Retinal pigment epithelial cell (primary cell): ENCODE data around the gene RPA1.
"Not testable (repeated sequence)": the region's sequence is repeated elsewhere in the genome, so short reads cannot be mapped to it uniquely, and the experiment has no call there.

Experiments
- DNase-seq: peaks from one replicate; pipeline ENCODE4 v3.0.0-alpha.2; 2010; ENCODE audit warnings: low read depth
- H3K4me3 ChIP-seq: 2 replicates; pipeline ENCODE4 v1.5.1; 2011; ENCODE audit warnings: mild to moderate bottlenecking, low read length, control low read depth, moderate library complexity
- CTCF ChIP-seq: conservative IDR thresholded peaks from 2 replicates; pipeline ENCODE4 v1.5.1; 2011; ENCODE audit warnings: low read depth, low read length, control low read depth, inconsistent platforms

RPA1 gene

GRCh38 chr17:1787301-1787902, 42.4 kb upstream of the RPA1 start:
- DNase-seq, result peak; percentile 70
- no peak for TF ChIP-seq CTCF

GRCh38 chr17:1789936-1790335, 39.9 kb upstream of the RPA1 start:
- DNase-seq, result no peak
- TF ChIP-seq CTCF, result peak; percentile 1
- no peak overlapping the region for H3K4me3 ChIP-seq

More at GRCh38 chr17:1787301-1787902, 42.4 kb upstream of the RPA1 start:
- H3K4me3 ChIP-seq, result no peak overlapping the region

- no peak for TF ChIP-seq CTCF
- DNase-seq, result no peak
- no peak overlapping the region for H3K4me3 ChIP-seq
Observed at GRCh38 chr17:1792495-1793446, 37.0 kb upstream of the RPA1 start.

- no peak for DNase-seq
- no peak for TF ChIP-seq CTCF
- no peak overlapping the region for H3K4me3 ChIP-seq
Observed at GRCh38 chr17:1793447-1793806, 36.4 kb upstream of the RPA1 start.

GRCh38 chr17:1796800-1797199, 33.0 kb upstream of the RPA1 start:
- H3K4me3 ChIP-seq, result no peak overlapping the region
- TF ChIP-seq CTCF, result no peak

GRCh38 chr17:1797323-1797722, 32.5 kb upstream of the RPA1 start:
- no peak for DNase-seq
- H3K4me3 ChIP-seq, result no peak overlapping the region
- no peak for TF ChIP-seq CTCF

More at GRCh38 chr17:1796800-1797199, 33.0 kb upstream of the RPA1 start:
- DNase-seq, result no peak

GRCh38 chr17:1797846-1798245, 32.0 kb upstream of the RPA1 start:
- not testable (repeated sequence) for H3K4me3 ChIP-seq, DNase-seq
